Mucosa of rectum (tissue), 2 donors: ENCODE results near the gene ARHGEF4.

Experiments
- H3K27ac ChIP-seq, 2 donors: one replicate each; pipeline ENCODE4 v1.7.0; 2013; ENCODE audit warnings: inconsistent platforms in 2 of 2, low read depth in 2 of 2, low read length in 2 of 2
- H3K27me3 ChIP-seq, 2 donors: one replicate each; pipeline ENCODE4 v1.7.0; 2013; ENCODE audit warnings: low read length in 2 of 2; ENCODE audit not compliant: control insufficient read depth in 2 of 2, insufficient read depth in 2 of 2
- H3K36me3 ChIP-seq, 2 donors: one replicate each; pipeline ENCODE4 v1.7.0; 2013; ENCODE audit warnings: low read length in 2 of 2; ENCODE audit not compliant: control insufficient read depth in 2 of 2, insufficient read depth in 2 of 2
- H3K4me1 ChIP-seq, 2 donors: one replicate each; pipeline ENCODE4 v1.7.0; 2013; ENCODE audit warnings: low read length in 2 of 2, mild to moderate bottlenecking in 1 of 2; ENCODE audit not compliant: control insufficient read depth in 2 of 2, insufficient read depth in 2 of 2
- H3K4me3 ChIP-seq, 2 donors: one replicate each; pipeline ENCODE4 v1.7.0; 2013; ENCODE audit warnings: low read length in 2 of 2
- H3K9ac ChIP-seq, 2 donors: one replicate each; pipeline ENCODE4 v1.7.0; 2013; ENCODE audit warnings: low read length in 2 of 2, low read depth in 1 of 2, mild to moderate bottlenecking in 1 of 2
- H3K9me3 ChIP-seq, 2 donors: one replicate each; pipeline ENCODE4 v1.7.0; 2013; ENCODE audit warnings: low read length in 2 of 2; ENCODE audit not compliant: control insufficient read depth in 2 of 2
- donor health status: healthy.
- donor health status: Normal muscosa, but diverticular disease.

The ARHGEF4 gene

GRCh38 chr2:130915595-130916437, 79.1 kb downstream of the ARHGEF4 start:
- Histone ChIP-seq H3K4me3 (no peak overlapping the region), H3K27me3 (no peaks in the 10 kb centered on the region), H3K9me3 (no peaks in the 10 kb centered on the region), H3K9ac (no peak overlapping the region), H3K4me1 (no peaks in the 10 kb centered on the region), H3K27ac (no peak overlapping the region), H3K36me3 (no peaks in the 10 kb centered on the region)

GRCh38 chr2:130916438-130916705, 79.7 kb downstream of the ARHGEF4 start:
- Histone ChIP-seq H3K9me3 (no peaks in the 10 kb centered on the region), H3K4me1 (no peaks in the 10 kb centered on the region), H3K27me3 (no peaks in the 10 kb centered on the region), H3K27ac (no peak overlapping the region), H3K9ac (no peak overlapping the region), H3K36me3 (no peaks in the 10 kb centered on the region), H3K4me3 (no peak overlapping the region)

- H3K9me3 ChIP-seq, result no peaks in the 10 kb centered on the region
- no peak overlapping the region for H3K9ac ChIP-seq
- H3K27ac ChIP-seq, result no peak overlapping the region
- no peaks in the 10 kb centered on the region for H3K27me3 ChIP-seq
- no peaks in the 10 kb centered on the region for H3K36me3 ChIP-seq
- H3K4me3 ChIP-seq, result no peak overlapping the region
- H3K4me1 ChIP-seq, result no peaks in the 10 kb centered on the region
Observed at GRCh38 chr2:130917006-130917688, 80.4 kb downstream of the ARHGEF4 start.

- Histone ChIP-seq H3K4me1 (no peaks in the 10 kb centered on the region), H3K36me3 (no peaks in the 10 kb centered on the region), H3K27me3 (no peaks in the 10 kb centered on the region), H3K9ac (no peak overlapping the region), H3K9me3 (no peaks in the 10 kb centered on the region), H3K4me3 (no peak overlapping the region), H3K27ac (no peak overlapping the region)
Observed at GRCh38 chr2:130918393-130918792, 81.7 kb downstream of the ARHGEF4 start.

GRCh38 chr2:130920415-130921163, 83.9 kb downstream of the ARHGEF4 start:
- Histone ChIP-seq H3K4me1 (no peaks in the 10 kb centered on the region), H3K9me3 (no peaks in the 10 kb centered on the region), H3K27ac (no peak overlapping the region), H3K27me3 (no peaks in the 10 kb centered on the region), H3K36me3 (no peaks in the 10 kb centered on the region), H3K9ac (no peak overlapping the region), H3K4me3 (no peak overlapping the region)

GRCh38 chr2:130921164-130921476, 84.4 kb downstream of the ARHGEF4 start:
- Histone ChIP-seq H3K27ac (no peak overlapping the region), H3K9me3 (no peaks in the 10 kb centered on the region), H3K9ac (no peak overlapping the region), H3K36me3 (no peaks in the 10 kb centered on the region), H3K4me1 (no peaks in the 10 kb centered on the region), H3K27me3 (no peaks in the 10 kb centered on the region), H3K4me3 (no peak overlapping the region)

GRCh38 chr2:130922417-130922816, 85.7 kb downstream of the ARHGEF4 start:
- no peaks in the 10 kb centered on the region for H3K4me1 ChIP-seq
- H3K36me3 ChIP-seq, result no peaks in the 10 kb centered on the region
- no peaks in the 10 kb centered on the region for H3K27me3 ChIP-seq
- no peak overlapping the region for H3K4me3 ChIP-seq
- H3K9me3 ChIP-seq, result no peaks in the 10 kb centered on the region
- H3K27ac ChIP-seq, result no peak overlapping the region
- H3K9ac ChIP-seq, result no peak overlapping the region

- no peaks in the 10 kb centered on the region for H3K27me3 ChIP-seq
- H3K4me3 ChIP-seq, result no peak overlapping the region
- no peaks in the 10 kb centered on the region for H3K4me1 ChIP-seq
- no peaks in the 10 kb centered on the region for H3K9me3 ChIP-seq
- no peak overlapping the region for H3K9ac ChIP-seq
- no peaks in the 10 kb centered on the region for H3K36me3 ChIP-seq
- H3K27ac ChIP-seq, result no peak overlapping the region
Observed at GRCh38 chr2:130928385-130928784, 91.7 kb downstream of the ARHGEF4 start.

GRCh38 chr2:130930740-130931659, 94.3 kb downstream of the ARHGEF4 start:
- no peaks in the 10 kb centered on the region for H3K9me3 ChIP-seq
- no peak overlapping the region for H3K4me3 ChIP-seq
- no peak overlapping the region for H3K27ac ChIP-seq
- no peaks in the 10 kb centered on the region for H3K4me1 ChIP-seq
- no peaks in the 10 kb centered on the region for H3K36me3 ChIP-seq
- H3K27me3 ChIP-seq, result no peaks in the 10 kb centered on the region
- H3K9ac ChIP-seq, result no peak overlapping the region
